Activated CD4-positive, CD25-positive, alpha-beta regulatory T cell treated with anti-CD3 and anti-CD28 coated beads, Interleukin-2, amount 50 U/mL, for 24 hours (primary cell): ENCODE data around the gene ZNF423.

Source experiments
- ATAC-seq, 2 donors: fragments of 150-1000 bp; cut with Tn5 transposase; one replicate each; pipeline ENCODE4 v1.10.0; 2021; ENCODE audit warnings: mild to moderate bottlenecking in 1 of 2, moderate library complexity in 1 of 2

ZNF423 gene

GRCh38 chr16:49717689-49718088 lies 138.2 kb downstream of the ZNF423 start:
- ATAC-seq, result no peak

DNA sequence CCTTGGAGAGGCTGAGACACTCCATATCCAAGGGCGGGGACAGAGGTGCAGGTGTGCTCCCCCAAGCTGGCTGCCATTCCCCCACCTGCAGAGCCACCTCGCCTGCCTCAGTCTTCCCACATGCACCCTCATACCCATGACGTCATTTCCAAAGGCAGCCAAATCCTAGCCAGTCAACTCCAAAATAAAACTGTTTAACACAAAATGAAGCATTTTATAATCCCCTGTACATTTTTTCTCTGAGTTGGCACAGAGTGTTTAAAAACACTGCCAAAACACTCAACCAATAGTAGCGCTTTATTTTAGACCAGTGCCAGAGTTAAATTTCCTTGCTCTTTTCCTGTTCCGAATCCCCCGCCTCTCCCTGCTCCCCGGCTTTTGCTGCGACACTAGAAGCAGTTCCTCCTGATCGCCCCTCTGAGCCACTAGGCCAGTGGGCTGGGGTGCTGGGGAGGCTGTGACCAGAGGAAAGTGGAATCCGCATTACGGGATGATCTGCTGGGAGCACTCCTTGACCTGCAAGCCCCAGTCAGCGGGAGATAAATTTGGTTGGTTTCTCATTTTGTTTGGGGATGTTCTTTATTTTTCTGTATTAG lies 139.5 kb downstream of the ZNF423 start:
- no peak for ATAC-seq

GRCh38 chr16:49713770-49714169 lies 142.1 kb downstream of the ZNF423 start:
- ATAC-seq, result no peak

DNA sequence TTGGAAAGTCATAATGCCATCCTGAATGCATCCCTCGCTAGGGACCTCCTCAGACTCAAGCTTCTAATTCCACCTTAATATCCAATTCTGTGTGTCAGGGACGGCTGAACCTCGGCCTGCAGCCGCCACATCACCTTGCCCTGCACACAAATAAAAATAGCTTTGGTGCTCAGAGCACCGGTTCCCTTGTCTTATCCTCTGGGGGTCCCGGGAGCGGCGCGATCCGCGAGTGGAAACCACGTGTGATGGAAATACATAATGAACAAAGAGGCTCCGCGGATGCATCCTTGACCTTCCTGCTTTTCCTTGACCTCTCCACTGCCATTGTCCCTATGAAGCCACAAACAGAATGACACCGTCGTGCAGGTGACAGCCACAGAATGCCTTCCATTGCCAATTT lies 143.4 kb downstream of the ZNF423 start:
- ATAC-seq, result no peak

GRCh38 chr16:49712106-49712505 lies 143.8 kb downstream of the ZNF423 start:
- no peak for ATAC-seq

DNA sequence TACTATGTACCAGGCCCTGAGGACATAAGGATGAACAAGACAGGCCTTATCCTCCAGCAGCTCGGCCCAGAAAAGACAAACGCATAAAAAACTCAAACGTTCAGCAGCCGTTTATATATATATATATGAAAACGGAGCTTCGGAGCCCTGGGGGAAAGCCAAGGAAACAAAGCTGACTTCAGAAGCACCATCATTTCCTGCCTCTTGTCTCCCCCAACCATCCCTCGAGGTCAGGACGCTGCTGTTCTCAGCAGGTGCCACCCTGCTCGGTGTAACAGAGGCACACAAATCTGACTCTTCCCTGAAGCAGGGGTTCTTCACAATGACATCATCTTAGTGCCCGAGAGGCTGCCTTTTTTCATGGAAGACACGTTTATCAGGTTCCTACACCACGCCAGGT lies 146.9 kb downstream of the ZNF423 start:
- ATAC-seq, result no peak

GRCh38 chr16:49708491-49708890 lies 147.4 kb downstream of the ZNF423 start:
- ATAC-seq, result no peak

- no peak for ATAC-seq
Measured at GRCh38 chr16:49706620-49707355, 149.1 kb downstream of the ZNF423 start.

GRCh38 chr16:49704586-49705155 lies 151.2 kb downstream of the ZNF423 start:
- ATAC-seq, result no peak

- ATAC-seq, result no peak
Measured at GRCh38 chr16:49703483-49703882, 152.4 kb downstream of the ZNF423 start.

DNA sequence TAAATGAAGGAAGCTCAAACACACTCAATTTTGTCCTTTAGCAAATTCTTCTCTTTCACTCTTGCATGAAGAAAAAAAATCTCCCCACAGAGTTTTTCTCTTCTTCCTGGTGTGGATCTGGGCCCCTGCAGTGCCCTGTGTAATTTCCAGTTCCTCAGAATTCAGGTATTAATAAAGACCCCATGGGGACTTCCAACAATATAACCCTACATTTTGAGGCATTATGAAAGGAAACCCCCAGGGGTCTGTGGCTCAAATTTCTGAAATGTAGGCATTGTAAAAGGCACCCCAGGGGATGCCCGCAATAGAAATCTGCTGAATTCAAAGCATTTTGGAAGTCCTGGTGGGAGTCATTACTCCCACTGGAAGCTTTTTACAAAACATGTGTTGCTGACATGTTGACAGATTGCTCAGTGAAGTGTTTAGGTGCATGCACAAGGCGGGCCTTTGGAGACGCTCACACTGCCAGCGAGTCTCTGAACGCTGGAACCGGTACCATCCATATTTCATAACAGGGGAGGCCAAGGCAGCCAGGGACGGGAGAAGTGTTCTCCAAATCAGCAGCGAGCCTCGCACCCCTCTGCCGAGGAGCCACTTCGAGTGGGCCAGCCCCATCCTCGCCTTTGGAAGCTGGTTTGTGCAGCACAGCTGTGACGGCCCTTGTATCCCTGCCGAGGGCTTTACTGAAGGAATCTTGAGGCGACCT lies 154.0 kb downstream of the ZNF423 start:
- no peak for ATAC-seq

DNA sequence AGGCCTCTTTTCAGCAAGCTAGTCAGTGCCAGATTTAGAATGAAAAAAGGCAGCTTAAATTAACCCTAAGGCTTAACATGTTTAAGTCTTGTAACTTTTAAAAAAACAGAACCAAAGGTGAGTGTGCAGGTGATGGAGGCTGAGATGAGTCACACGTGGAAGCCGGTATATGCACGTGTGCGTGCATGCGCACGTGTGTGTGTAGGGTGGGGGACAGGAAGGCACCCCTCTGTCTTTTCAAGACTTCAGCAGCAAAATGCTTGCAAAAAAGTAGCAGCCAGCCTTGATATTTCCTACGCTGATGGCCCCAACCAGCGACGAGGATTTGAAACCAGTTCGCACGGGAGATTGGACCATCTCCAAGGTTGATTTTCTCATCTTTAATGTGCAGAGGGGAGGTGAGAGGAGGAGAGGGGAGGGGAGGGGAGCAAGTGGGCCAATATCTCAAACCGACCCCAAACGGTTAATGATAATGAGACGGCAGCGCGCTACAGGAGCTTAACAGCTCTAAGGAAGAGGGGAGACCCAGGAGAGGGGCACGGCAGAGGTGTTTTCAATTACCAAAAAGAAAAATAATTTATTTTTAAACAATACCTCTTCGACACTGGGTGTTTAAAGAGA lies 154.7 kb downstream of the ZNF423 start:
- no peak for ATAC-seq

GRCh38 chr16:49700251-49701064 lies 155.5 kb downstream of the ZNF423 start:
- no peak for ATAC-seq

DNA sequence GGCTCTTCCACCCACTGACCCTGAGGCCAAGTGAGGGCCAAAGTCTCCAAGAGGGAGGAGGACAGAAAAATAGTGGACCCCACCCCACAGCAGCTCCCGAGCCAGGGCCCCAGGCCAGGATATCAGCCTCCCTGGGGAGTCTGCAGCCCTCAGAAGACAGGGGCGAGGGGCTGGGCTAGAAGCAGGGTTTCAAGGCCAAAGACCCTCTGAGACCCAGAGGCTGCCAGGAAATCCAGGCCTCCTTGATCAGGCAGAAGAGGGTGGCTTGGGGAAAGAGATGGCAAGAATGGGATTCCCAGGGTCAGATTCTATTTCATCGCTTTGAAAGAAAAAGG lies 156.1 kb downstream of the ZNF423 start:
- no peak for ATAC-seq

DNA sequence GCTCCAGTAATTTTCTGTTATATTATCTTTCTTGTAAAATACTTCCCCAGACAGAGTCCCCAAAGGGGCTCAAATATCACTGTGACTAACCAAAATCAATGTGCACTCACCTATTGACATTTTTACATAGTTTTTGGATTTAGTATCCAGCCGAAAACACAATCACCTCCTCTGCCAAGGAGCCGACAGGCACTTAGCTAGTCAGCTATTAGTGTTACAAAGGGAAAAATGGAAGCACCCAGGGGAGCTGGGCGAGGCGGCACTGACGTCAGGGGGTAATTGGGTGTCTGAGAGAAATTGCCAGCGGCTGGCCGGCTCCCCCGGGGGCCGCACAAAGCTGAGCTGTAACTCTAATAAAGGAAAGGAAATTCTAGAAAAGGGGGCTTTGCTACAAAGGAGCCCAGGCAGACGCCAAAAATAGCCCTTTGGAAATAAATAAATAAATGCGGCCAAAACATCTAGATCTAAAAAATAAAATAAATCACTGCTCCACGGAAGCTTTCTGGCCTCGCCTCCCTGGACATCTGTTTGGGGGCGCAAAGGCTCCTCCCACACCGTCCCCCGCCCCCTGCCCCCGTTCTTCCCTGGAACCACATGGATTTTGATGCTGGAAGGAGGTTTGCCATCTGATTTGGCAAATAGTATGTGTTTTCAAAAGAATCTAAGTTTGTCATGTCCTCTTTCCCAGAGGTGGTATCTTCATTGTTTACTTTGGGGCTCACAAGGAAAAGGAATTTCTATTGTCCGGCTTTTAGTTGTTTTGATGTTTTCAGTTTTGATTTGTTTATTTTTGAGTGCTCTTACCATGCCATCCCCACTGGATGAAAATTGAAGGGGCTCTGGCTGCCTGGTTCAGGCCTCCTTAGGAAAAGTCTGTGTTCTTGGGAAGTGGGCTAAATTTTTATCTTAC lies 156.7 kb downstream of the ZNF423 start:
- ATAC-seq, result no peak

DNA sequence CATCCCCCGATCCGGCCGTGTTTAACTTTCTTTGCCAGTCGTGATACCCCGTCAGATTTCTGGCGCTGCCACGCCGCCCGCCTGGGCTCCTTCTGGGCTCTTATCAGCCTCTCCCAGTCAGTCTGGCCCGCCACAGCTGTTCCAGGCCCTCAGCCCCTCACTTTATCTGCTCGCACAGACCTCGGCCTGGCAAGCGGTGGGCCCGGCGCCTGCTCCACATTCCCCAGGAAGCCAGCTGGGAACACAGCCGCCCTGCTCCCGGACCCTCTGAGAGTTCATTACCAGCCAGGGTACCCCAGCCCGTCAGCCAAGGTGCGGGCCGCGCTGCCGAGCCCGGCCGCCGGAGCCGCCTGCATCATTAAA lies 157.5 kb downstream of the ZNF423 start:
- no peak for ATAC-seq

GRCh38 chr16:49697631-49698452 lies 158.1 kb downstream of the ZNF423 start:
- no peak for ATAC-seq

GRCh38 chr16:49696414-49697101 lies 159.4 kb downstream of the ZNF423 start:
- ATAC-seq, result no peak

DNA sequence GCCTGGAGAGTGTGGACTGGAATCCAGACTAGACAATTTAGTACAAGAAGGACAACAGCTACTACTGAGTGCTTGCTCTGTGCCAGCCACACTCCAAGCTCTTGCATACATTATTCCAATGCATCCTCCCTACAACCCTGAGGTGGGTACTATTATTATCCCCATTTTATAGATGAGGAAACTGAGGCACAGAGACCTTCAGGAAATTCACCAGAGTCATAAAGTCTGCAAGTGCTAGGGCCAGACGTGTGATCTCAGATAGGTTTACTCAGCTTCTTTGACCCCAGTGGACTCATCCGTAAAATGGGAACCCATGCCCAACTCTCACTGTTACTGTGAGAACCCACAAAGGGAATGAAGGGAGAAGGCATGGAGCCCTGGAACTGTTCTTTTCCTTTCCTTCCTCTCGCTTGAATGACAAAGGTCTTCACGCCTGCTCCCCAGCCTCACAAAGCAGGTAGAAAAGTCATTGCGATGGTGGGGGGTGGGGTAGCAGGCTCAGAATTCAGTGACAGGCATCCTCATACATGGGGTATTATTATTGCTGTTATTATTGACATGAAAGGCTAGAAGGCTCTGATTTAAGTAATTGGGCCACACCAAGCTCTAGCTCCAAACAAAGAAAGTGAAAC lies 160.0 kb downstream of the ZNF423 start:
- ATAC-seq, result no peak
